ENCODE results near the gene EPHA8.
A peak's percentile ranks its signal among the peaks of the same experiment; 100 is the strongest.

Gene EPHA8

GRCh38 chr1:22619798-22620197, 56.5 kb downstream of the EPHA8 start:
- H3K27me3 ChIP-seq (ENCODE audit: insufficient read depth, poor library complexity, severe bottlenecking), result no peaks in the 10 kb centered on the region
- no peak overlapping the region for H3K27ac ChIP-seq (replicated peaks)
- H3K4me3 ChIP-seq (replicated peaks; ENCODE audit: insufficient read depth, low read length), result no peak overlapping the region
- no peak for TF ChIP-seq SPI1 (IDR thresholded peaks at IDR 0.05; ENCODE audit: borderline replicate concordance, low read depth)
- TF ChIP-seq GABPA (IDR thresholded peaks at IDR 0.05; ENCODE audit: low read depth), result no peak
- no peak for TF ChIP-seq REST (IDR thresholded peaks at IDR 0.05; ENCODE audit: insufficient replicate concordance, low read depth)
- no peak for TF ChIP-seq POLR2AphosphoS5 (IDR thresholded peaks at IDR 0.05; ENCODE audit: low read depth)
- no peak for TF ChIP-seq CTCF (IDR thresholded peaks at IDR 0.05; ENCODE audit: insufficient read depth, low read length)
- no peak for DNase-seq (ENCODE audit: low read depth in 1 of 2, low spot score in 1 of 2)

GRCh38 chr1:22621761-22622160, 58.5 kb downstream of the EPHA8 start:
- Histone ChIP-seq H3K27ac (replicated peaks) (no peak overlapping the region), H3K4me3 (replicated peaks; ENCODE audit: insufficient read depth, low read length) (no peak overlapping the region), H3K27me3 (ENCODE audit: insufficient read depth, poor library complexity, severe bottlenecking) (no peaks in the 10 kb centered on the region)
- TF ChIP-seq POLR2AphosphoS5 (IDR thresholded peaks at IDR 0.05; ENCODE audit: low read depth), result no peak
- TF ChIP-seq REST (IDR thresholded peaks at IDR 0.05; ENCODE audit: insufficient replicate concordance, low read depth), result no peak
- TF ChIP-seq GABPA (IDR thresholded peaks at IDR 0.05; ENCODE audit: low read depth), result no peak
- no peak for TF ChIP-seq SPI1 (IDR thresholded peaks at IDR 0.05; ENCODE audit: borderline replicate concordance, low read depth)
- TF ChIP-seq CTCF (IDR thresholded peaks at IDR 0.05; ENCODE audit: insufficient read depth, low read length), result no peak
- no peak for DNase-seq (ENCODE audit: low read depth in 1 of 2, low spot score in 1 of 2)

- no peak overlapping the region for H3K27ac ChIP-seq (replicated peaks)
- TF ChIP-seq REST (IDR thresholded peaks at IDR 0.05; ENCODE audit: insufficient replicate concordance, low read depth) (peak; percentile 92), GABPA (IDR thresholded peaks at IDR 0.05; ENCODE audit: low read depth) (no peak), POLR2AphosphoS5 (IDR thresholded peaks at IDR 0.05; ENCODE audit: low read depth) (no peak)
- DNase-seq (ENCODE audit: low read depth in 1 of 2, low spot score in 1 of 2), result no peak
- peaks cover 3% of the 10 kb centered on the region for H3K27me3 ChIP-seq (ENCODE audit: insufficient read depth, poor library complexity, severe bottlenecking)
- no peak overlapping the region for H3K4me3 ChIP-seq (replicated peaks; ENCODE audit: insufficient read depth, low read length)
Measured at GRCh38 chr1:22625262-22625925, 62.1 kb downstream of the EPHA8 start.

Measured in HL-60 (cell line).